B cell (primary cell): ENCODE data around the gene ISCU.

Experiments used
- EZH2 ChIP-seq: IDR thresholded peaks from 2 replicates; pipeline ENCODE4 v1.6.1; 2012; ENCODE audit warnings: borderline replicate concordance, low read depth, mild to moderate bottlenecking, moderate library complexity, low read length; ENCODE audit not compliant: insufficient read depth, poor library complexity, severe bottlenecking
- TF ChIP-seq, protein P1 (sequence below): fragments of 200-600 bp; IDR thresholded peaks from one replicate; pipeline ENCODE4 v1.8.0; 2022; ENCODE audit warnings: antibody characterized with exemption, mild to moderate bottlenecking

DNA sequence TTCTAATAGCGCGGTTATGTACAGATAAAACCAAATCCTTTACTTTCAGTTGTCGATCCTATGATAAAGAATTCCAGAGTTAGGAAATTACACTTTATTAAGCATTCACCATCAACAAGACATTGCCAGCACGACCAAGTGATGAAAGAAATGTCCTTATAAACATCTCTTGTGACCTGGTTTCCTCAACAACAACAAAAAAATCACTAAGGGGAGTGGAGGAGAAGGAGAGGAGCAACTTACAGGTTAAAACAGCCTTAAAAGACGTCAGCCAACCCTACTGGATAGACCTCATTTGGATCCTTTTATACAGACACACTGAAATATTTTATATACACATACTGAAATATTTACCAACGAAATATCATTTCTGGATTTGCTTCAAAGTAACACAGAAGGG is 24.2 kb upstream of the ISCU start:
- TF ChIP-seq, protein P1, sequence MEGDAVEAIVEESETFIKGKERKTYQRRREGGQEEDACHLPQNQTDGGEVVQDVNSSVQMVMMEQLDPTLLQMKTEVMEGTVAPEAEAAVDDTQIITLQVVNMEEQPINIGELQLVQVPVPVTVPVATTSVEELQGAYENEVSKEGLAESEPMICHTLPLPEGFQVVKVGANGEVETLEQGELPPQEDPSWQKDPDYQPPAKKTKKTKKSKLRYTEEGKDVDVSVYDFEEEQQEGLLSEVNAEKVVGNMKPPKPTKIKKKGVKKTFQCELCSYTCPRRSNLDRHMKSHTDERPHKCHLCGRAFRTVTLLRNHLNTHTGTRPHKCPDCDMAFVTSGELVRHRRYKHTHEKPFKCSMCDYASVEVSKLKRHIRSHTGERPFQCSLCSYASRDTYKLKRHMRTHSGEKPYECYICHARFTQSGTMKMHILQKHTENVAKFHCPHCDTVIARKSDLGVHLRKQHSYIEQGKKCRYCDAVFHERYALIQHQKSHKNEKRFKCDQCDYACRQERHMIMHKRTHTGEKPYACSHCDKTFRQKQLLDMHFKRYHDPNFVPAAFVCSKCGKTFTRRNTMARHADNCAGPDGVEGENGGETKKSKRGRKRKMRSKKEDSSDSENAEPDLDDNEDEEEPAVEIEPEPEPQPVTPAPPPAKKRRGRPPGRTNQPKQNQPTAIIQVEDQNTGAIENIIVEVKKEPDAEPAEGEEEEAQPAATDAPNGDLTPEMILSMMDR, result no peak
- TF ChIP-seq EZH2, result no peak
